Measurements from ENCODE around the gene LHX6. TPM values are rescaled to one million over a fixed set of nuclear protein-coding genes. Genes with fewer than 3 reads are reported as not detected.
A peak's percentile ranks its signal among the peaks of the same experiment; 100 is the strongest.

LHX6 gene
- total RNA-seq, 1 donor from 2014 or later, result 3.4 TPM

GRCh38 chr9:122218071-122218934 lies 10.5 kb downstream of the LHX6 start:
- intact Hi-C loops (cut with DNase I), result no loop called here
- ATAC-seq (ENCODE audit: poor library complexity), result no peak
- no peak for DNase-seq

- ATAC-seq (ENCODE audit: poor library complexity) (no peak), DNase-seq (no peak)
- intact Hi-C loops (cut with DNase I), result no loop called here
These were observed 11.1 kb downstream of the LHX6 start for GRCh38 chr9:122217640-122218039.

- DNase-seq (no peak), ATAC-seq (ENCODE audit: poor library complexity) (no peak)
- intact Hi-C loops (cut with DNase I), result no loop called here
These were observed 11.8 kb downstream of the LHX6 start for GRCh38 chr9:122216798-122217418.

- ATAC-seq (ENCODE audit: poor library complexity) (no peak), DNase-seq (no peak)
- intact Hi-C loops (cut with DNase I), result no loop called here
These were observed 12.5 kb downstream of the LHX6 start for GRCh38 chr9:122216138-122216797.

- ATAC-seq (ENCODE audit: poor library complexity), result no peak
- DNase-seq, result no peak
- intact Hi-C loops (cut with DNase I), result no loop called here
These were observed 13.1 kb downstream of the LHX6 start for GRCh38 chr9:122215663-122216062.

GRCh38 chr9:122214507-122214906 lies 14.2 kb downstream of the LHX6 start:
- DNase-seq (no peak), ATAC-seq (ENCODE audit: poor library complexity) (no peak)
- intact Hi-C loops (cut with DNase I), result no loop called here

GRCh38 chr9:122213589-122214413 lies 15.0 kb downstream of the LHX6 start:
- peak; percentile 45 for DNase-seq
- intact Hi-C loops (cut with DNase I), result no loop called here

GRCh38 chr9:122213102-122213588 lies 15.6 kb downstream of the LHX6 start:
- intact Hi-C loops (cut with DNase I), result no loop called here
- DNase-seq (no peak), ATAC-seq (ENCODE audit: poor library complexity) (no peak)

More at GRCh38 chr9:122213589-122214413, 15.0 kb downstream of the LHX6 start:
- ATAC-seq (ENCODE audit: poor library complexity), result peak; percentile 36

GRCh38 chr9:122212473-122213004 lies 16.2 kb downstream of the LHX6 start:
- intact Hi-C loops (cut with DNase I), result no loop called here
- no peak for ATAC-seq (ENCODE audit: poor library complexity)

GRCh38 chr9:122209451-122209850 lies 19.3 kb downstream of the LHX6 start:
- DNase-seq, result no peak
- intact Hi-C loops (cut with DNase I), result no loop called here
- ATAC-seq (ENCODE audit: poor library complexity), result no peak

More at GRCh38 chr9:122212473-122213004, 16.2 kb downstream of the LHX6 start:
- no peak for DNase-seq

- intact Hi-C loops (cut with DNase I), result no loop called here
- no peak for ATAC-seq (ENCODE audit: poor library complexity)
- no peak for DNase-seq
These were observed 21.7 kb downstream of the LHX6 start for GRCh38 chr9:122207096-122207495.

- intact Hi-C loops (cut with DNase I), result no loop called here
- no peak for DNase-seq
- no peak for ATAC-seq (ENCODE audit: poor library complexity)
These were observed 22.4 kb downstream of the LHX6 start for GRCh38 chr9:122206118-122207046.

- no peak for DNase-seq
- no peak for ATAC-seq (ENCODE audit: poor library complexity)
- intact Hi-C loops (cut with DNase I), result no loop called here
These were observed 23.6 kb downstream of the LHX6 start for GRCh38 chr9:122205176-122205575.

- ATAC-seq (ENCODE audit: poor library complexity), result no peak
- no peak for DNase-seq
- intact Hi-C loops (cut with DNase I), result no loop called here
These were observed 24.3 kb downstream of the LHX6 start for GRCh38 chr9:122204491-122204890.

GRCh38 chr9:122204055-122204454 lies 24.7 kb downstream of the LHX6 start:
- intact Hi-C loops (cut with DNase I), result no loop called here
- ATAC-seq (ENCODE audit: poor library complexity), result no peak

GRCh38 chr9:122202111-122202510 lies 26.6 kb downstream of the LHX6 start:
- intact Hi-C loops (cut with DNase I), result no loop called here
- peak; percentile 76 for ATAC-seq (ENCODE audit: poor library complexity)
- DNase-seq, result no peak

More at GRCh38 chr9:122204055-122204454, 24.7 kb downstream of the LHX6 start:
- DNase-seq, result no peak

- ATAC-seq (ENCODE audit: poor library complexity) (no peak), DNase-seq (no peak)
- intact Hi-C loops (cut with DNase I), result no loop called here
These were observed 27.1 kb downstream of the LHX6 start for GRCh38 chr9:122201641-122202040.
